Left ventricle myocardium inferior (tissue), 1 donor: ENCODE measurements around the gene IFT57. TPM values are rescaled to one million over a fixed set of nuclear protein-coding genes. Genes with fewer than 3 reads are reported as not detected.

Source experiments
- DNase-seq: peaks from one replicate; pipeline ENCODE4 v3.0.0-alpha.2; 2020
- H3K27ac ChIP-seq: fragments of 200-600 bp; replicated peaks from 2 replicates; pipeline ENCODE4 v1.8.0; 2021
- H3K27me3 ChIP-seq: fragments of 200-600 bp; 2 replicates; pipeline ENCODE4 v1.8.0; 2021; ENCODE audit warnings: low read depth
- H3K36me3 ChIP-seq: fragments of 200-600 bp; 2 replicates; pipeline ENCODE4 v1.8.0; 2021
- H3K4me1 ChIP-seq: fragments of 200-600 bp; 2 replicates; pipeline ENCODE4 v1.8.0; 2021
- H3K4me3 ChIP-seq: fragments of 200-600 bp; 2 replicates; pipeline ENCODE4 v1.8.0; 2021; ENCODE audit warnings: mild to moderate bottlenecking, moderate library complexity
- H3K9me3 ChIP-seq: fragments of 200-600 bp; replicated peaks from 2 replicates; pipeline ENCODE4 v1.8.0; 2021
- CTCF ChIP-seq: fragments of 200-600 bp; IDR thresholded peaks from 2 replicates; pipeline ENCODE4 v1.8.0; 2021; ENCODE audit warnings: antibody characterized with exemption, mild to moderate bottlenecking, borderline replicate concordance
- intact Hi-C: fragments of 100-400 bp; cut with micrococcal nuclease; formaldehyde crosslinking; loops from one replicate; pipeline ENCODE4 v1.11.0; 2022
- total RNA-seq: library from RNA; stranded (reverse); fragmentation: NEBNext Ultra II Directional; extraction: Animal tissue kit (Norgen Biotek cat#: 25700); gene quantifications from one replicate; pipeline ENCODE4 v1.2.1, GENCODE V29; 2021
- donor health status: DM: no; HTN: yes; CAD: no; lungs with severe emphysema.

Gene IFT57
- total RNA-seq, 1 donor from 2014 or later, result 22.6 TPM

- no peaks in the 10 kb centered on the region for H3K27me3 ChIP-seq
- H3K4me3 ChIP-seq, result no peak overlapping the region
- H3K36me3 ChIP-seq, result no peaks in the 10 kb centered on the region
- no peaks in the 10 kb centered on the region for H3K9me3 ChIP-seq
- intact Hi-C loops, result no loop called here
- DNase-seq, result no peak
- no peak overlapping the region for H3K27ac ChIP-seq
- peaks cover 3% of the 10 kb centered on the region for H3K4me1 ChIP-seq
- TF ChIP-seq CTCF, result no peak
Measured at GRCh38 chr3:108136561-108137459, 85.4 kb downstream of the IFT57 start.

- DNase-seq, result no peak
- Histone ChIP-seq H3K36me3 (no peaks in the 10 kb centered on the region), H3K4me3 (no peak overlapping the region), H3K27me3 (no peaks in the 10 kb centered on the region), H3K4me1 (peaks cover 14% of the 10 kb centered on the region), H3K9me3 (no peaks in the 10 kb centered on the region), H3K27ac (no peak overlapping the region)
- intact Hi-C loops, result no loop called here
- TF ChIP-seq CTCF, result no peak
Measured at GRCh38 chr3:108134555-108134880, 87.7 kb downstream of the IFT57 start.

GRCh38 chr3:108133858-108134554 is 88.2 kb downstream of the IFT57 start:
- DNase-seq, result no peak
- Histone ChIP-seq H3K9me3 (no peaks in the 10 kb centered on the region), H3K4me3 (no peak overlapping the region), H3K27me3 (no peaks in the 10 kb centered on the region), H3K36me3 (no peaks in the 10 kb centered on the region), H3K27ac (no peak overlapping the region), H3K4me1 (peaks cover 14% of the 10 kb centered on the region)
- no peak for TF ChIP-seq CTCF
- intact Hi-C loops, result no loop called here

- intact Hi-C loops, result no loop called here
- H3K9me3 ChIP-seq, result no peaks in the 10 kb centered on the region
- H3K27me3 ChIP-seq, result no peaks in the 10 kb centered on the region
- no peak overlapping the region for H3K4me3 ChIP-seq
- H3K27ac ChIP-seq, result no peak overlapping the region
- no peak for TF ChIP-seq CTCF
- peaks cover 14% of the 10 kb centered on the region for H3K4me1 ChIP-seq
- no peak for DNase-seq
- H3K36me3 ChIP-seq, result no peaks in the 10 kb centered on the region
Measured at GRCh38 chr3:108133048-108133369, 89.2 kb downstream of the IFT57 start.

GRCh38 chr3:108131475-108132134 is 90.6 kb downstream of the IFT57 start:
- H3K27ac ChIP-seq, result no peak overlapping the region
- no peaks in the 10 kb centered on the region for H3K27me3 ChIP-seq
- no peaks in the 10 kb centered on the region for H3K9me3 ChIP-seq
- TF ChIP-seq CTCF, result no peak
- intact Hi-C loops, result no loop called here
- no peak for DNase-seq
- H3K4me3 ChIP-seq, result no peak overlapping the region
- H3K36me3 ChIP-seq, result no peaks in the 10 kb centered on the region
- peaks cover 14% of the 10 kb centered on the region for H3K4me1 ChIP-seq
